ENCODE results near the gene BCL2L1.

Gene BCL2L1

DNA sequence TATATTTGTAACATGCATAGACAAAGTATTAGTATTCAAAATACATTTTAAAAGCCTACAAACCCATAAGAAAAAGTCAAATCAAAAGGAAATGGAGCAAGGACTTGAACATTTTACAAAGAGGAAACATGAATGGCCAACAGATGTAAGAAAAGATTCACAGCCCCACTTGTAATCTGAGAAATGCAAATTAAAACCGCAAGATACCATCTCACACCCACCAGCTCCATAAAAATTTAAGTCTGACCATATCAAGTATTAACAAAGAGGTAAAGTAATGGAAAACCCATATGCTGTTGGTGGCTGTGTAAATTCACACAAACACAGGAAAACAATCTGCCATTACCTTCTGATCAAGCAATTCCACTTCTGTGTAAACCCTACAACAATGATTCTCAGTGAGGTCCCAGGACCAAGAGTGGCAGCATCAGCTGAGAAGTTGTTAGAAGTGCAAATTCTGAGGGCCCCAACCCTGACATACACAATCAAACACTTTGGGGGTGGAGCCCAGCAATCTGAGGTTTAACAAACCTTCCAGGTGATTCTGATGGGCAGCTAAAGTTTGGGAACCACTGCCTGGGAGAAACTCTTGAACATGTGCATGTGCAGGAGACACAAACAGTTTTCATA is 30.9 kb downstream of the BCL2L1 start:
- no peak for FAIRE-seq

DNA sequence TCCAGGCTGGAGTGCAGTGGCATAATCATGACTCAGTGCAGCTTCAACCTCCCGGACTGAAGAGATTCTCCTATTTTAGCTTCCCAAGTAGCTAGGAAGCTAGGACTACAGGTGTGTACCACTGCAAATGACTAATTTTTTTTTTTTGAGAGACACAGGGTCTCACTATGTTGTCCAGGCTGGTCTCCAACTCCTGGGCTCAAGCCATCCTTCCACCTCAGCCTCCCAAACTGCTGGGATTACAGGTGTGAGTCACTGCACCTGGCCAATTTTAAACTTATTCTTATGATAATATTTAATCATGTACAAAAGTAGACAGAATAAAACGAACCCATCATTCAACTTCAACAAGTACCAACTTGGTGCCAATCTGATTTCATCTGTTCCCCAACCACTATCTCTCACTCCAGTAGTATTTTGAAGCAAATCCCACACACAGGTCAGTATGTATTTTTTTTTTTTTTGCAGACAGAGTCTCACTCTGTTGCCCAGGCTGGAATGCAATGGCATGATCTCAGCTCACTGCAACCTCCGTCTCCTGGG is 32.5 kb downstream of the BCL2L1 start:
- no peak for FAIRE-seq

DNA sequence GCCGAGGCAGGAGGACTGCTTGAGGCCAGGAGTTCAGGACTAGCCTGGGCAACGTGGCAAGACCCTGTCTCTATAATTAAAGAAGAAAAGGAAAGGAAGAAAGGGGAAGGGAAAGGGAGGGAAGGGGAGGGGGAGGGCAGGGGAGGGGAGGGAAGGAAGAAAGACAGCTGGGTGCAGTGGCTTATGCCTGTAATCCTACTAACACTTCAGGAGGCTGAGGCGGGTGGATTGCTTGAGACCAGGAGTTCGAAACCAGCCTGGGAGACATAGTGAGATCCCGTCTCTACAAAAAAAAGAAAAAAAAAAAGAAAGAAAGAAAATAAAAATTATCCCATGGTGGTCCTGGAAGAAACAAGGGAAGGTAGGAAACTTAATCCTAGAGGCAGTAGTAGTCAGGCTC is 33.5 kb downstream of the BCL2L1 start:
- FAIRE-seq, result no peak

GRCh38 chr20:31687777-31688176 is 34.9 kb downstream of the BCL2L1 start:
- FAIRE-seq, result no peak

- FAIRE-seq, result no peak
Observed at GRCh38 chr20:31685853-31686643, 36.6 kb downstream of the BCL2L1 start.

DNA sequence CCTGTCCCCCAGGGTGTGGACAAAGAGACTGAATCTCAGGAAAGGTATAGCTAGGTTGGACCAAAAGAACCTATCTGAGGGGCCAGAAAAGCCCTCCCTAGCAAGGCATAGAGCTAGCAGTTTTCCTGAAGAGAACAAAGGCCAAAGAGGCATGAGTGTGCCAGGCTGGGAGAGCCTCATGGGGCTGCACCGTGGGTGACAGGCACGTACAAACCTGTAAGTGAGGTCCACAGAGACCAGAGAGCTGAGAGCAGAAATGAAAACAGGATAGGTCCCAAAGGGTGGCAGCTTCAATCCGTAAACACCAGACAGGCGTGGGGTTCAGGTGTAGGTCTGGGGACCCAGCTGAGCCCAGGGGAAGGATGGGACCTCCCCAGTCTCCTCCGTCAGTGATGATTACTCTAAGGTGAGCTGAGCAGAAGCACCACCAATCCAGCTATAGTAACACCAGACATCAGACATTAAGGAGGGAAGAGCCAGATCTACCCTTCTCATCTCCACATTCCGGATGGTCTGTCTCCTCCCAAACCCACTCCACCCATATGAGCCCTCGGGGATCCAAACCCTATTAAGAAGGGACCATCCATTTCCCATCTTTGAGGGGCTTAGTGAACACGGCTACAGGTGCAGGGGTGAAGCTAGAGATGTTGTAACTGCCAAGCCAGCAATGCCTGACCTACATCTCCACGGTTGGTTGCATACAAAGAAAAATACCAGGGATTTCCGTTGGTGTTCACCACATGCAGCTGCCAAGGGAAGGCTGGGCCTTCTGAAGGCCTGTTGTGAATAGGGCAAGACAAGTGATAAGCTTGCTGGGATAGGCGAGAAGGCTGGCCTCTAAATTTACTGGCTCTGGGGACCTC is 38.3 kb downstream of the BCL2L1 start:
- FAIRE-seq, result no peak

GRCh38 chr20:31682927-31683326 is 39.7 kb downstream of the BCL2L1 start:
- no peak for FAIRE-seq

DNA sequence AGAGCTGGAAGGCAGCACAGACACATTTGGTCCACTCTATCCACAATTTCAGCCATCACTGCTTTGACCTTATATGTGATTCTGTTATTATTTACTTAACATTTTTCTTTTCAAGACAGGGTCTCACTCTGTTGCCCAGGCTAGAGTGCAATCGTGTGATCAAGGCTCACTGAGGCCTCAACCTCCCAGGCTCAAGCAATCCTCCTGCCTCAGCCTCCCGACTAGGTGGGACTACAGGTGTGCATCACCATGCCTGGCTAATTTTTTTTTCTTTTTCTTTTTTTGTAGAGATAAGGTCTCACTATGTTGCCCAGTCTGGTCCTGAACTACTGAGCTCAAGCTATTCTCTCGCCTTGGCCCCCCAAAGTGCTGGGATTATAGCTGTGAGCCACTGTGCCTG is 40.3 kb downstream of the BCL2L1 start:
- no peak for FAIRE-seq

- no peak for FAIRE-seq
Observed at GRCh38 chr20:31681769-31682168, 40.9 kb downstream of the BCL2L1 start.

GRCh38 chr20:31681128-31681727 is 41.4 kb downstream of the BCL2L1 start:
- FAIRE-seq, result no peak

DNA sequence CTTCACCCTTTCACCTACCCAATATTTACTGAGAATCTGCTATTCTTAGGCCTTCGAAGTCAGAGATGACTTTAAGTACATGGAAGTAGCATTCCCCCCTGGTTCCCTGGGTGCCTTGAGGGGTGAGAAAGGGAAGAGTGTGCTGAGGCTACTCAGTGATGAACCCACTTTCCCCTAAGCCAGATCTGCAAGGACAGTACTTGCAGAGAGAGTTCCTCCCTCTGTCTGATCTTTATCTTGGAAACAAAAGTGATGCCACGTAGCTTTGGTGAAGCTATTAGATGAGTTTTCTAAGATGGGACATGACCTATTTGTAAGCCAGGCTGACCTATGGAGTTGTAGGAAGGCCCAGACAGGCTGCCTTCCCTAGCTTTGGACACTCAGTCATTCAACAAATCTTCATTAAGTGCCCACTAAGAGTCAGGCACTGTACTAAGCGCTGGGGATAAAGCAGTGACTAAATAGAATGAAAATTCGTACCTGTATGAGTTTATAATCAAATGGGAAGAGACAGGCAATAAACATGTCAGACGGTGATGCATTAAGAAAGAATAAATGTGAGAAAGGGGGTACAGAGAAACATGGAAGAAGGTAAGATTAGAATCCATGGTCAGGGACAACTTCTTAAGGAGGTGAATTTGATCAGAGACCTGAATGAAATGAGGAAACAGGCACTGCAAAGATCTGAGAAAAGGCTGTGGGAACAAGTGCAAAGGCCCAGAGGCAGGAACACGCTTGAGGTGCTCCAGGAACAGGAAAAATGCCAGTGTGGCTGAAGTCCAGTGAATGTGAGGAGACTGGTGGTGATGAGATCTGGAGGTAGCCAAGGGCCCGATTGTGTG is 42.2 kb downstream of the BCL2L1 start:
- FAIRE-seq, result no peak

- no peak for FAIRE-seq
Observed at GRCh38 chr20:31679357-31680285, 43.0 kb downstream of the BCL2L1 start.

DNA sequence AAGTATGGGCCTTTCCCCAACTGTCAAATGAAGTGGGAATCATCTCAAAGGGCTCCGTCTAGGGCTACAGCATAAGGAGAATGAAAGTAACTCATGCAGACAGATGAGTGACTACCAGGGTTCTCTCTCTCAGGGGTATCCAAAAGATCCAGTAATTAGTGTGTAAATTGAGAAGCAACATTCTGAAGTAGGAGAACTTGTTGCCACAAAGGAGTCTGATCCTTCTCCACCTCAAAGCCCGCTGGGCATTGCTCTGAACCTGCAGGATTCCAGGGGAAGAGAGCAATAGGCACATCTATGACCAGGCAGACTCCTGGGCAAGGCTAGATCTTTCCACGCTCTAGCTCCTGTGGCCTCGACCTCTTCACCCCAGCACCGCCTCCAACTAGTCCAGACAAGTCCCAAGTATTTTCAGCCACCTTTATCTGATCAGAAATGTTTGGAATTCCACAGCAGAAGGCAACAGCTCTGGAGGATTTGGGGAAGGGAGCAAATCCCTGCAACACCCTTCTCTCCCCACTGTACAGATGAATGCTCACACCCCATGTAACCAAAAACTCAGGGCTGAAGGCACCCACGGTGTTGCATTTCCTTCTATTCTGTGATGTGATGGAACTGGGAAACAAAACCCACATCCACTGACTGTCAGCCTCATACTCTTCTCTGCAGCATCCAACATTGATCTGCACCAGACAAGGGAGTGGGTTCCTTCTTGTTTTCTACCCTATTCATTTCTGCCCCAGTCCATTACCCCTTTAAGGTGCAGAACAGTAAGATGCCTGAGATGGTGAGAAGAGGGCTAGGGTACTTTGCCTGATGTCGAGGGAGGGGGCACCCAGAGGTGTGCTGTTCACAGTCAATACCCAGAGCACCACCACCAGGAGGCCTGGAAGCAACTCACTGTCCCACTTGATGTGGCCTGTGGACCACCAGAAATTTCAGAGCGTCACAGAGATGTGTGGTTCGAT is 44.0 kb downstream of the BCL2L1 start:
- FAIRE-seq, result no peak

- FAIRE-seq, result no peak
Observed at GRCh38 chr20:31677553-31678260, 45.0 kb downstream of the BCL2L1 start.

DNA sequence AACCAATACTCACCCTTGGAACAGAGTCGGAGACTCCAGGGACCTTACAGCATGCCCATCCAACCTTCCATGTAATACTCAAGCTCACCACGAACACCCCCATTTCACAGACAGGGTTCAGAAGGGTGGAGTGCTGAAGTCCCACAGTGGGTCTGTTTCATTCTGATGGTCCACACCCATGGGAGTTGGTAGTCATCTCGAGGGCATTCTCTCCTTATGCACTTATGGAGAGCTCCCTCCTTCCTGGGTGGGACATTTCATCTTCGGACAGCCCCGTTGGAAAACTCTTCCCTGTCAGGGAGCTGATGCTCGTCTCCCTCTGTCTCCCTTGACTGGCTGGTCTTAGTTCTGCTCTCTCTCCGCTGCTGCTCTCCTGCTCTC is 46.1 kb downstream of the BCL2L1 start:
- FAIRE-seq, result no peak

- FAIRE-seq, result no peak
Observed at GRCh38 chr20:31675828-31676608, 46.6 kb downstream of the BCL2L1 start.

- no peak for FAIRE-seq
Observed at GRCh38 chr20:31674895-31675827, 47.5 kb downstream of the BCL2L1 start.

All from islet of Langerhans (tissue), 1 donor.